GM23338 (cell line): Measurements from ENCODE around the gene MYOM1.

Experiments
- CREB1 ChIP-seq: fragments of 250-450 bp; sonication (Bioruptor Pico); IDR thresholded peaks from 2 replicates; pipeline ENCODE4 v1.5.0; 2020; ENCODE audit warnings: low read depth, mild to moderate bottlenecking, moderate library complexity
- CTCF ChIP-seq, 2 experiments: fragments of 200-600 bp in 1 of 2; sonication (generic) in 1 of 2; conservative IDR thresholded peaks; 2 replicates each; pipeline versions ENCODE4 v1.5.1 to v1.6.1; 2016 to 2017; ENCODE audit warnings: antibody characterized with exemption in 2 of 2, low read depth in 2 of 2, mild to moderate bottlenecking in 2 of 2, moderate library complexity in 1 of 2
- EZH2 ChIP-seq: fragments of 200-600 bp; sonication (generic); IDR thresholded peaks from one replicate; pipeline ENCODE4 v1.8.0; 2017; ENCODE audit warnings: antibody characterized with exemption, mild to moderate bottlenecking, low read depth; ENCODE audit not compliant: unreplicated experiment
- EZH2phosphoT487 ChIP-seq: fragments of 200-600 bp; sonication (generic); IDR thresholded peaks from one replicate; pipeline ENCODE4 v1.8.1; 2018; ENCODE audit warnings: antibody characterized with exemption; ENCODE audit not compliant: unreplicated experiment
- POLR2AphosphoS5 ChIP-seq: IDR thresholded peaks from 2 replicates; pipeline ENCODE4 v1.6.1; 2016; ENCODE audit warnings: antibody characterized with exemption, low read depth
- REST ChIP-seq: IDR thresholded peaks from one replicate; pipeline ENCODE4 v1.6.1; 2018; ENCODE audit warnings: antibody characterized with exemption; ENCODE audit not compliant: unreplicated experiment
- ZNF114 ChIP-seq: fragments of 250-450 bp; sonication (Bioruptor Pico); IDR thresholded peaks from 2 replicates; pipeline ENCODE4 v1.5.0; 2020; ENCODE audit warnings: mild to moderate bottlenecking, moderate library complexity
- ZNF331 ChIP-seq: fragments of 250-450 bp; sonication (Bioruptor Pico); IDR thresholded peaks from 2 replicates; pipeline ENCODE4 v1.5.0; 2020; ENCODE audit warnings: low read depth, mild to moderate bottlenecking, moderate library complexity

- no peak for TF ChIP-seq CTCF (conservative IDR thresholded peaks at IDR 0.05; ENCODE audit: low read depth in 2 of 2)
- TF ChIP-seq REST = no peak
- TF ChIP-seq EZH2 = no peak
- TF ChIP-seq EZH2phosphoT487 = no peak
- TF ChIP-seq POLR2AphosphoS5 = no peak
- no peak for TF ChIP-seq ZNF331 (CRISPR knock-in tag)
- TF ChIP-seq CREB1 (CRISPR knock-in tag) = no peak
- TF ChIP-seq ZNF114 (CRISPR knock-in tag) = no peak
These were observed 174.7 kb downstream of the MYOM1 start for GRCh38 chr18:3044931-3045698.
